ENCODE results near the gene PLCG2. TPM values are rescaled to one million over a fixed set of nuclear protein-coding genes. Genes with fewer than 3 reads are reported as not detected.

PLCG2 gene
- total and polyA plus RNA-seq, 2 of the 8 experiments (the other 6 are each of a cell fraction or from before 2014, with no cell fraction given): 6.1 to 6.9 TPM

DNA sequence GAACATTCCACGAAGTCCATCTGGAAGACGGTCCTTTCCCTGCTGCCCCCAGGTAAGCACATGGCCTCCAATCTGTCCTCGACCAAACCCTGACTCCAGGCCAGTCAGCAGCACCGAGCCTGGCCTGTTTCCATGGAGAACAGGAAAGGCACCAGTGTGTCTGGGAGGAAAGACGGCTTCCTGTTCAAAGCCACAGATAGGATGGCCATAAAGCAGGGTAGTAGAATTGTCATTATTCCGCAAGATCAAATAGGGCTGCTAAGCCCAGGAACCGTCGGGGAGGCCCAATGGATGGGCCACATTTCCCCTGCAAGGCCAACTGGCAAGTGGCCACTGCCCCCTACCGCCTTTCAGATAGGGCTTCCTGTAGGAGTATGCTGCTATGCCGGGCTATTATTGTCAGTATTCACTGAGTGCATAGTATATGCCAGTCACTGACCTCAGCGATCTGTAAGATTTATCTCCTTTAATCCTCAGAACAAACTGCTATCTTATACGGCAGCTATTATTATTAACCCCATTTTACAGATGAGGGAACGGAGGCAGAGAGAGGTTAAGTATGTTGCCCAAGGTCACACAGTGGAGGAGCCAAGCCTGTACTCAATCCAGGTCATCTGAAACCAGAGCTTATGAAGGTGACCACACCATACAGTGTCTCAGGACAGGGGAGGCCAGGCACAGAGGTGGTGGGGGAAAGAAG, 23.0 kb upstream of the PLCG2 start:
- Histone ChIP-seq H4K8ac (ENCODE audit: extremely low read depth, insufficient read depth, low read length) (no peak overlapping the region), H2BK20ac (ENCODE audit: low read length) (no peak overlapping the region), H3K27ac (ENCODE audit: low read depth, low read length) (no peak overlapping the region), H2BK15ac (ENCODE audit: low read length) (no peak overlapping the region), H4K5ac (ENCODE audit: insufficient read length, low read depth, low read length) (no peak overlapping the region), H3K4me1 (replicated peaks in 1 of 4; ENCODE audit: control insufficient read depth in 3 of 4, insufficient read depth in 4 of 4, low read length in 3 of 4) (no peaks in the 10 kb centered on the region; a peak in 1 of 7 replicates), H3K4me2 (ENCODE audit: insufficient read depth in 1 of 2, low read depth in 2 of 2, low read length in 2 of 2) (no peak overlapping the region), H3K4me3 (ENCODE audit: extremely low read depth in 1 of 4, insufficient read depth in 2 of 4, low read depth in 3 of 4, low read length in 4 of 4) (no peak overlapping the region), H4K20me1 (replicated peaks in 1 of 2; ENCODE audit: control insufficient read depth in 1 of 2, insufficient read depth in 2 of 2, low read length in 2 of 2) (no peaks in the 10 kb centered on the region), H2AK5ac (ENCODE audit: low read depth, low read length) (no peak overlapping the region), H3K14ac (ENCODE audit: insufficient read length) (no peak overlapping the region), H3K79me2 (ENCODE audit: control insufficient read depth in 1 of 2, insufficient read depth in 2 of 2, low read length in 2 of 2) (no peaks in the 10 kb centered on the region), H3K56ac (replicated peaks; ENCODE audit: insufficient read length, low read depth, low read length) (no peak overlapping the region), H3K9ac (replicated peaks in 1 of 4; ENCODE audit: extremely low read depth in 1 of 4, low read depth in 3 of 4, low read length in 3 of 4) (no peak overlapping the region), H3K18ac (ENCODE audit: extremely low read depth, low read length) (no peak overlapping the region), H3K23me2 (ENCODE audit: low read depth, low read length) (no peaks in the 10 kb centered on the region; the same call in 1 of the 2 replicates), H3K9me3 (ENCODE audit: insufficient read depth in 2 of 2, low read depth in 1 of 2, low read length in 1 of 2) (no peaks in the 10 kb centered on the region), H2BK120ac (replicated peaks; ENCODE audit: low read depth, low read length) (no peak overlapping the region), H3K79me1 (ENCODE audit: low read depth, low read length) (no peaks in the 10 kb centered on the region), H4K91ac (replicated peaks; ENCODE audit: insufficient read length, low read length) (no peak overlapping the region), H2BK12ac (ENCODE audit: low read depth, low read length) (no peak overlapping the region), H3K4ac (replicated peaks; ENCODE audit: insufficient read length, low read depth, low read length) (no peak overlapping the region), H3K23ac (ENCODE audit: insufficient read length) (no peak overlapping the region), H3K27me3 (replicated peaks in 1 of 4; ENCODE audit: control insufficient read depth in 3 of 4, extremely low read depth in 1 of 4, insufficient read depth in 3 of 4, low read length in 3 of 4) (no peaks in the 10 kb centered on the region), H2BK5ac (ENCODE audit: low read depth, low read length) (no peak overlapping the region), H3K36me3 (ENCODE audit: control insufficient read depth in 2 of 4, insufficient read depth in 4 of 4, low read length in 3 of 4) (no peaks in the 10 kb centered on the region), H2AFZ (ENCODE audit: low read length) (no peak overlapping the region)
- WGBS, 2 experiments (ENCODE audit: extremely low coverage in 1 of 2, insufficient coverage in 1 of 2, insufficient read length in 1 of 2, insufficient replicate concordance in 2 of 2, low coverage in 1 of 2, low lambda C conversion rate in 2 of 2, missing lambda C conversion rate in 1 of 2): 87% methylated on average over 13 of the region's 13 CpGs; no CpG with 5 or more reads in 1 of the 2 experiments
- DNase-seq (ENCODE audit: low read depth in 1 of 2, low spot score in 2 of 2): no peak
- ChIA-PET CTCF (ENCODE audit: partially characterized antibody) (interaction anchor here (0.6 to 1.9 kb wide), 9 partner anchors 10 to 562 kb away, joined by 3 to 7 read pairs (median 3); no protein-coding TSS in a partner anchor), POLR2A (ENCODE audit: partially characterized antibody) (interaction anchor here (1.2 kb wide), 1 partner anchor 9 kb away, joined by 5 read pairs; no protein-coding TSS in a partner anchor)
- FAIRE-seq: no peak
